H1 (cell line): Measurements from ENCODE around the gene CYP39A1. TPM values are rescaled to one million over a fixed set of nuclear protein-coding genes. Genes with fewer than 3 reads are reported as not detected.

Source experiments
- CTCF ChIA-PET: fragments of 300-600 bp; sonication (Branson Sonifier 250); formaldehyde crosslinking; loops from one replicate; lab custom pipeline; 2021; ENCODE audit not compliant: partially characterized antibody; lab: Charles Lee
- POLR2A ChIA-PET: fragments of 300-600 bp; sonication (Branson Sonifier 250); formaldehyde crosslinking; loops from one replicate; lab custom pipeline; 2021; ENCODE audit warnings: inconsistent platforms; ENCODE audit not compliant: partially characterized antibody; lab: Charles Lee
- DNase-seq, 2 experiments: peaks; one replicate each; pipeline versions ENCODE4 v3.0.0 to v3.0.0-alpha.2; 2010 to 2022; ENCODE audit warnings: low spot score in 2 of 2, low read depth in 1 of 2, mixed read lengths in 1 of 2
- FAIRE-seq: peaks from 2 replicates; lab custom pipeline; 2011; peaks lifted over from hg19 to GRCh38; lab: Jason Lieb, UNC
- H2AFZ ChIP-seq: 2 replicates; pipeline ENCODE4 v1.8.1; 2012; ENCODE audit warnings: low read length, inconsistent platforms
- H2AK5ac ChIP-seq: 2 replicates; pipeline ENCODE4 v1.6.1; 2013; ENCODE audit warnings: low read depth, low read length
- H2BK120ac ChIP-seq: replicated peaks from 2 replicates; pipeline ENCODE3; 2013; ENCODE audit warnings: low read depth, low read length, inconsistent platforms
- H2BK12ac ChIP-seq: 2 replicates; pipeline ENCODE4 v1.6.1; 2013; ENCODE audit warnings: low read depth, low read length
- H2BK15ac ChIP-seq: 2 replicates; pipeline ENCODE4 v1.6.1; 2013; ENCODE audit warnings: low read length
- H2BK20ac ChIP-seq: 2 replicates; pipeline ENCODE4 v1.6.1; 2013; ENCODE audit warnings: low read length
- H2BK5ac ChIP-seq: 2 replicates; pipeline ENCODE4 v1.6.1; 2013; ENCODE audit warnings: low read depth, low read length
- H3K14ac ChIP-seq: 2 replicates; pipeline ENCODE4 v1.6.1; 2013; ENCODE audit warnings: inconsistent platforms; ENCODE audit not compliant: insufficient read length
- H3K18ac ChIP-seq: 2 replicates; pipeline ENCODE4 v1.6.1; 2013; ENCODE audit warnings: low read length; ENCODE audit errors: extremely low read depth
- H3K23ac ChIP-seq: 2 replicates; pipeline ENCODE4 v1.6.1; 2013; ENCODE audit warnings: inconsistent platforms; ENCODE audit not compliant: insufficient read length
- H3K23me2 ChIP-seq: 2 replicates; pipeline ENCODE4 v1.6.1; 2013; ENCODE audit warnings: low read depth, low read length
- H3K27ac ChIP-seq: 2 replicates; pipeline ENCODE4 v1.6.1; 2011; ENCODE audit warnings: low read depth, low read length, inconsistent platforms
- H3K27me3 ChIP-seq, 4 experiments: replicated peaks in 1 of 4; 1 replicate in 1 of 4; 2 replicates in 3 of 4; pipeline versions ENCODE4 v1.6.1 to v1.8.1; 2011 to 2013; ENCODE audit warnings: low read length in 3 of 4, mild to moderate bottlenecking in 3 of 4, inconsistent platforms in 2 of 4, mixed read lengths in 2 of 4, moderate library complexity in 1 of 4; ENCODE audit not compliant: control insufficient read depth in 3 of 4, insufficient read depth in 3 of 4; ENCODE audit errors: extremely low read depth in 1 of 4
- H3K36me3 ChIP-seq, 4 experiments: 2 replicates each; pipeline versions ENCODE4 v1.6.1 to v1.8.1; 2011 to 2013; ENCODE audit warnings: mild to moderate bottlenecking in 4 of 4, low read length in 3 of 4, moderate library complexity in 2 of 4, control low read depth in 1 of 4, inconsistent platforms in 1 of 4; ENCODE audit not compliant: insufficient read depth in 4 of 4, control insufficient read depth in 2 of 4
- H3K4ac ChIP-seq: replicated peaks from 2 replicates; pipeline ENCODE3; 2013; ENCODE audit warnings: low read length, low read depth, mixed read lengths, inconsistent platforms; ENCODE audit not compliant: insufficient read length
- H3K4me1 ChIP-seq, 4 experiments: replicated peaks in 1 of 4; 1 replicate in 1 of 4; 2 replicates in 3 of 4; pipeline versions ENCODE4 v1.6.1 to v1.8.1; 2011 to 2013; ENCODE audit warnings: low read length in 3 of 4, inconsistent platforms in 2 of 4, mixed read lengths in 1 of 4; ENCODE audit not compliant: insufficient read depth in 4 of 4, control insufficient read depth in 3 of 4
- H3K4me2 ChIP-seq, 2 experiments: 2 replicates each; pipeline versions ENCODE4 v1.6.1 to v1.8.1; 2011 to 2013; ENCODE audit warnings: low read depth in 2 of 2, low read length in 2 of 2, control low read depth in 1 of 2, inconsistent platforms in 1 of 2, mild to moderate bottlenecking in 1 of 2; ENCODE audit not compliant: insufficient read depth in 1 of 2
- H3K4me3 ChIP-seq, 4 experiments: fragments of 200-600, 300-600 bp in 1 of 4; sonication (generic), shearing (Covaris generic), sonication (Bioruptor Twin) in 1 of 4; 2 replicates each; pipeline versions ENCODE4 v1.5.1 to v1.8.1; 2011 to 2016; ENCODE audit warnings: low read length in 4 of 4, low read depth in 3 of 4, control low read depth in 2 of 4, inconsistent platforms in 2 of 4, mild to moderate bottlenecking in 2 of 4, mixed read lengths in 1 of 4, moderate library complexity in 1 of 4; ENCODE audit not compliant: insufficient read depth in 2 of 4; ENCODE audit errors: extremely low read depth in 1 of 4
- H3K56ac ChIP-seq: replicated peaks from 2 replicates; pipeline ENCODE3; 2013; ENCODE audit warnings: low read depth, mild to moderate bottlenecking, mixed read lengths, low read length, inconsistent platforms; ENCODE audit not compliant: insufficient read length
- H3K79me1 ChIP-seq: 2 replicates; pipeline ENCODE4 v1.6.1; 2013; ENCODE audit warnings: low read depth, low read length, control low read depth
- H3K79me2 ChIP-seq, 2 experiments: 2 replicates each; pipeline versions ENCODE4 v1.6.1 to v1.8.1; 2012 to 2013; ENCODE audit warnings: low read length in 2 of 2, mild to moderate bottlenecking in 2 of 2, inconsistent platforms in 1 of 2; ENCODE audit not compliant: insufficient read depth in 2 of 2, control insufficient read depth in 1 of 2
- H3K9ac ChIP-seq, 4 experiments: replicated peaks in 1 of 4; 1 replicate in 1 of 4; 2 replicates in 3 of 4; pipeline versions ENCODE4 v1.6.1 to v1.8.1; 2011 to 2013; ENCODE audit warnings: low read depth in 3 of 4, low read length in 3 of 4, control low read depth in 2 of 4, mild to moderate bottlenecking in 2 of 4, moderate library complexity in 2 of 4, inconsistent platforms in 1 of 4; ENCODE audit errors: extremely low read depth in 1 of 4
- H3K9me3 ChIP-seq, 2 experiments: 2 replicates each; pipeline versions ENCODE4 v1.6.1 to v1.8.1; 2012 to 2013; ENCODE audit warnings: mild to moderate bottlenecking in 2 of 2, moderate library complexity in 2 of 2, control low read depth in 1 of 2, inconsistent platforms in 1 of 2, low read depth in 1 of 2, low read length in 1 of 2, mixed read lengths in 1 of 2; ENCODE audit not compliant: insufficient read depth in 2 of 2
- H4K20me1 ChIP-seq, 2 experiments: replicated peaks in 1 of 2; 2 replicates each; pipeline versions ENCODE3 to v1.8.1; 2011 to 2013; ENCODE audit warnings: inconsistent platforms in 2 of 2, low read length in 2 of 2, mild to moderate bottlenecking in 1 of 2; ENCODE audit not compliant: insufficient read depth in 2 of 2, control insufficient read depth in 1 of 2
- H4K5ac ChIP-seq: 2 replicates; pipeline ENCODE4 v1.6.1; 2013; ENCODE audit warnings: low read length, low read depth, mixed read lengths, inconsistent platforms; ENCODE audit not compliant: insufficient read length
- H4K8ac ChIP-seq: 2 replicates; pipeline ENCODE4 v1.8.0; 2013; ENCODE audit warnings: mild to moderate bottlenecking, moderate library complexity, low read length, inconsistent platforms; ENCODE audit not compliant: insufficient read depth; ENCODE audit errors: extremely low read depth
- H4K91ac ChIP-seq: replicated peaks from 2 replicates; pipeline ENCODE3; 2013; ENCODE audit warnings: low read length, mixed read lengths, inconsistent platforms; ENCODE audit not compliant: insufficient read length
- BCL11A ChIP-seq, 2 experiments: IDR thresholded peaks; one replicate each; pipeline ENCODE4 v1.6.1; 2011; ENCODE audit warnings: low read depth in 2 of 2, low read length in 2 of 2, mild to moderate bottlenecking in 2 of 2
- BRCA1 ChIP-seq: IDR thresholded peaks from 2 replicates; pipeline ENCODE4 v1.6.1; 2012; ENCODE audit warnings: low read depth, low read length, improper control_type of control experiment
- CBX5 ChIP-seq: fragments of 300-800, 300-1000 bp; sonication (generic); IDR thresholded peaks from 2 replicates; pipeline ENCODE4 v1.7.1; 2016; ENCODE audit warnings: antibody characterized with exemption, low read length, low read depth
- CBX8 ChIP-seq: fragments of 300-800, 300-1000 bp; sonication (generic); IDR thresholded peaks from 2 replicates; pipeline ENCODE4 v1.7.1; 2016; ENCODE audit warnings: low read depth, low read length, borderline replicate concordance
- CEBPB ChIP-seq: IDR thresholded peaks from 2 replicates; pipeline ENCODE4 v1.6.1; 2012; ENCODE audit warnings: low read depth, low read length
- CHD1 ChIP-seq: IDR thresholded peaks from 2 replicates; pipeline ENCODE4 v1.6.1; 2012; ENCODE audit warnings: low read depth, low read length, improper control_type of control experiment
- EGR1 ChIP-seq: IDR thresholded peaks from 2 replicates; pipeline ENCODE4 v1.6.1; 2011; ENCODE audit warnings: low read depth, low read length, borderline replicate concordance
- JUN ChIP-seq: IDR thresholded peaks from 2 replicates; pipeline ENCODE4 v1.6.1; 2011; ENCODE audit warnings: low read depth, mild to moderate bottlenecking, improper control_type of control experiment, low read length
- NANOG ChIP-seq: IDR thresholded peaks from 2 replicates; pipeline ENCODE4 v1.6.1; 2011; ENCODE audit warnings: low read length, low read depth, mild to moderate bottlenecking, inconsistent platforms; ENCODE audit not compliant: insufficient read depth, poor library complexity, severe bottlenecking
- RBBP5 ChIP-seq: IDR thresholded peaks from 2 replicates; pipeline ENCODE4 v1.7.1; 2012; ENCODE audit warnings: low read depth, mild to moderate bottlenecking, inconsistent platforms, low read length, moderate library complexity, borderline replicate concordance
- SP1 ChIP-seq: IDR thresholded peaks from 2 replicates; pipeline ENCODE4 v1.6.1; 2011; ENCODE audit warnings: low read depth, low read length
- TBP ChIP-seq: IDR thresholded peaks from 2 replicates; pipeline ENCODE4 v1.6.1; 2011; ENCODE audit warnings: low read depth, low read length, improper control_type of control experiment
- YY1 ChIP-seq: IDR thresholded peaks from 2 replicates; pipeline ENCODE4 v1.6.1; 2011; ENCODE audit warnings: low read depth, mild to moderate bottlenecking, low read length
- polyA plus RNA-seq, 7 experiments: library from polyadenylated mRNA; depleted of rRNA in 3 of 7; stranded (reverse) in 5 of 7; unstranded in 2 of 7; fragments of >200 nt in 5 of 7; fragments of 200-250 nt in 2 of 7; gene quantifications; 1 replicate in 5 of 7; 2 replicates in 1 of 7; 4 replicates in 1 of 7; pipeline versions ENCODE4 v1.2.1 to v1.2.3, GENCODE V29; 2011 to 2013; ENCODE audit warnings: missing spikeins in 2 of 7, mixed read lengths in 2 of 7
- total RNA-seq: library from RNA; stranded (reverse); fragmentation: NEBNext Ultra II Directional; extraction: Animal tissue kit (Norgen Biotek cat#: 25700); gene quantifications from 2 replicates; pipeline ENCODE4 v1.2.1, GENCODE V29; 2021
- TF ChIP-seq, protein P1 (sequence below): IDR thresholded peaks from 2 replicates; pipeline ENCODE4 v1.6.1; 2012; ENCODE audit warnings: inconsistent platforms
- TF ChIP-seq, protein P2 (sequence below): IDR thresholded peaks from 2 replicates; pipeline ENCODE4 v1.6.1; 2012; ENCODE audit warnings: inconsistent platforms

Gene CYP39A1
- total and polyA plus RNA-seq, 2 of the 8 experiments (the other 6 are each of a cell fraction or from before 2014, with no cell fraction given) = 0.71 to 2.4 TPM

DNA sequence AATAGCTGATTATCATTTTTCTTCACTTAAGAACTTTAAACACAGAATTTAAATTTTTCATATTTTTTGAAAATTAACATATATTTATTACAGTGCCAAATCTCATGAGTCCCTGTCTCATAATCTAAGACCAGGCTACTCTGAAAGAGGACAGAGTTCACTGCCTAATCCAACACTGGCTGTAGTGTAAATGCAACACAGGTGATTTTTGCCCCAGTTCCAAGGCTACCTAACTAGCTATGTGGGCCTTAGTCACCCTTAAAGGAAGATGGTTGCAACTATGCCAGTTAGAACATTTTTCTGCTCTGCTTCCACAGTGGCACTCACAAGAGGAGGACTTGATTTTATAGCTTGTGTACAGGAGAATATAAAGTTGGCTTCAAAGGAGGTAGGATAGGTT, 5.0 kb upstream of the CYP39A1 start:
- H2BK5ac ChIP-seq = no peak overlapping the region
- no peak overlapping the region for H2AFZ ChIP-seq
- H3K56ac ChIP-seq = no peak overlapping the region
- H3K14ac ChIP-seq = no peak overlapping the region
- H2AK5ac ChIP-seq = no peak overlapping the region
- H3K23me2 ChIP-seq = peaks cover 4% of the 10 kb centered on the region
- peaks cover 0 to 2% of the 10 kb centered on the region in 2 experiments for H4K20me1 ChIP-seq
- peaks cover 0 to 7% (median 0%) of the 10 kb centered on the region in 4 experiments; a peak in 2 of 7 replicates for H3K4me1 ChIP-seq
- no peaks in the 10 kb centered on the region for H3K79me1 ChIP-seq
- TF ChIP-seq, protein P1, sequence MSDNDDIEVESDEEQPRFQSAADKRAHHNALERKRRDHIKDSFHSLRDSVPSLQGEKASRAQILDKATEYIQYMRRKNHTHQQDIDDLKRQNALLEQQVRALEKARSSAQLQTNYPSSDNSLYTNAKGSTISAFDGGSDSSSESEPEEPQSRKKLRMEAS = no peak
- TF ChIP-seq CBX5 (no peak), BCL11A (IDR thresholded peaks at IDR 0.05; ENCODE audit: low read depth in 2 of 2, low read length in 2 of 2) (no peak), RBBP5 (no peak), EGR1 (no peak), CBX8 (no peak), JUN (no peak), BRCA1 (no peak), YY1 (no peak), TBP (no peak), CHD1 (no peak), SP1 (no peak), CEBPB (no peak), NANOG (no peak)
- TF ChIP-seq, protein P2, sequence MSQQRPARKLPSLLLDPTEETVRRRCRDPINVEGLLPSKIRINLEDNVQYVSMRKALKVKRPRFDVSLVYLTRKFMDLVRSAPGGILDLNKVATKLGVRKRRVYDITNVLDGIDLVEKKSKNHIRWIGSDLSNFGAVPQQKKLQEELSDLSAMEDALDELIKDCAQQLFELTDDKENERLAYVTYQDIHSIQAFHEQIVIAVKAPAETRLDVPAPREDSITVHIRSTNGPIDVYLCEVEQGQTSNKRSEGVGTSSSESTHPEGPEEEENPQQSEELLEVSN = no peak
- TF ChIP-seq, all 59 proteins: peak for 0
- H3K79me2 ChIP-seq = 0 out of 4 replicates have a peak, but pooled peaks cover 0 to 2% of the 10 kb centered on the region in 2 experiments
- H3K27ac ChIP-seq = no peak overlapping the region
- CTCF ChIA-PET = interaction anchor here (0.6 to 2.5 kb wide), 7 partner anchors 10 to 435 kb away, joined by 3 to 14 read pairs (median 4); partner anchors contain the start of gene ANKRD66
- DNase-seq (no peak), FAIRE-seq (no peak)
- no peak overlapping the region for H3K9ac ChIP-seq
- no peak overlapping the region for H4K5ac ChIP-seq
- no peak overlapping the region for H3K23ac ChIP-seq
- no peak overlapping the region for H3K18ac ChIP-seq
- H3K4ac ChIP-seq = no peak overlapping the region
- H3K9me3 ChIP-seq = no peaks in the 10 kb centered on the region
- H3K27me3 ChIP-seq = peaks cover 0 to 5% (median 2%) of the 10 kb centered on the region in 4 experiments; a peak in 3 of 7 replicates
- no peak overlapping the region for H2BK12ac ChIP-seq
- POLR2A ChIA-PET = no interaction called here
- H2BK20ac ChIP-seq = no peak overlapping the region
- H3K4me2 ChIP-seq = no peak overlapping the region
- H2BK120ac ChIP-seq = no peak overlapping the region
- no peak overlapping the region for H2BK15ac ChIP-seq
- no peak overlapping the region for H3K4me3 ChIP-seq
- no peak overlapping the region for H4K8ac ChIP-seq
- H3K36me3 ChIP-seq = no peaks in the 10 kb centered on the region; a peak in 2 of 8 replicates
- no peak overlapping the region for H4K91ac ChIP-seq
